HG03439 (cell line): ENCODE results near the gene MCF2.
A peak's percentile ranks its signal among the peaks of the same experiment; 100 is the strongest.
"Not testable (repeated sequence)": the region's sequence is repeated elsewhere in the genome, so short reads cannot be mapped to it uniquely, and the experiment has no call there.

Source experiments
- ATAC-seq: cut with Tn5 transposase; IDR thresholded peaks from one replicate; pipeline ENCODE4 v1.9.1; 2021; ENCODE audit warnings: mild to moderate bottlenecking, moderate library complexity; ENCODE audit not compliant: unreplicated experiment

The MCF2 gene

GRCh38 chrX:139708067-139708466 lies at the start of gene MCF2:
Gene MCF2, minus strand, starts transcription at chrX:139708167. Its CDS starts 56,423 bp downstream, at chrX:139651744.
- ATAC-seq, result no peak

GRCh38 chrX:139751053-139751452 lies 43.1 kb upstream of the MCF2 start:
- no peak for ATAC-seq

- no peak for ATAC-seq
These were observed 42.4 kb upstream of the MCF2 start for GRCh38 chrX:139750390-139750789.

GRCh38 chrX:139739138-139739537 lies 31.2 kb upstream of the MCF2 start:
- ATAC-seq, result peak; percentile 96

- ATAC-seq, result no peak
These were observed 30.6 kb upstream of the MCF2 start for GRCh38 chrX:139738581-139738980.

GRCh38 chrX:139736151-139736550 lies 28.2 kb upstream of the MCF2 start:
- no peak for ATAC-seq

- no peak for ATAC-seq
These were observed 27.0 kb upstream of the MCF2 start for GRCh38 chrX:139734996-139735395.

- ATAC-seq, result peak; percentile 83
These were observed 17.8 kb upstream of the MCF2 start for GRCh38 chrX:139725720-139726119.

GRCh38 chrX:139724626-139725025 lies 16.7 kb upstream of the MCF2 start:
- ATAC-seq, result no peak

GRCh38 chrX:139720979-139721378 lies 13.0 kb upstream of the MCF2 start:
- ATAC-seq, result no peak

GRCh38 chrX:139720136-139720535 lies 12.2 kb upstream of the MCF2 start:
- ATAC-seq, result no peak

GRCh38 chrX:139702658-139703057 lies 5.3 kb downstream of the MCF2 start:
- ATAC-seq, result no peak

GRCh38 chrX:139692908-139693307 lies 15.1 kb downstream of the MCF2 start:
- no peak for ATAC-seq

GRCh38 chrX:139692506-139692849 lies 15.5 kb downstream of the MCF2 start:
- ATAC-seq, result no peak

- ATAC-seq, result no peak
These were observed 16.0 kb downstream of the MCF2 start for GRCh38 chrX:139691843-139692505.

GRCh38 chrX:139691493-139691842 lies 16.5 kb downstream of the MCF2 start:
- no peak for ATAC-seq

GRCh38 chrX:139685175-139685574 lies 22.8 kb downstream of the MCF2 start:
- not testable (repeated sequence) for ATAC-seq

GRCh38 chrX:139680356-139680755 lies 27.6 kb downstream of the MCF2 start:
- no peak for ATAC-seq

GRCh38 chrX:139647597-139647996 lies 60.4 kb downstream of the MCF2 start:
- ATAC-seq, result peak; percentile 58

- ATAC-seq, result no peak
These were observed 65.6 kb downstream of the MCF2 start for GRCh38 chrX:139642241-139642927.

- no peak for ATAC-seq
These were observed 67.7 kb downstream of the MCF2 start for GRCh38 chrX:139640259-139640658.

GRCh38 chrX:139639253-139639652 lies 68.7 kb downstream of the MCF2 start:
- no peak for ATAC-seq

GRCh38 chrX:139600105-139600504 lies 107.9 kb downstream of the MCF2 start:
- ATAC-seq, result no peak
